Mucosa of rectum (tissue), 2 donors: ENCODE data around the gene ADAMTS17.

Experiments
- H3K27ac ChIP-seq, 2 donors: one replicate each; pipeline ENCODE4 v1.7.0; 2013; ENCODE audit warnings: inconsistent platforms in 2 of 2, low read depth in 2 of 2, low read length in 2 of 2
- H3K27me3 ChIP-seq, 2 donors: one replicate each; pipeline ENCODE4 v1.7.0; 2013; ENCODE audit warnings: low read length in 2 of 2; ENCODE audit not compliant: control insufficient read depth in 2 of 2, insufficient read depth in 2 of 2
- H3K36me3 ChIP-seq, 2 donors: one replicate each; pipeline ENCODE4 v1.7.0; 2013; ENCODE audit warnings: low read length in 2 of 2; ENCODE audit not compliant: control insufficient read depth in 2 of 2, insufficient read depth in 2 of 2
- H3K4me1 ChIP-seq, 2 donors: one replicate each; pipeline ENCODE4 v1.7.0; 2013; ENCODE audit warnings: low read length in 2 of 2, mild to moderate bottlenecking in 1 of 2; ENCODE audit not compliant: control insufficient read depth in 2 of 2, insufficient read depth in 2 of 2
- H3K4me3 ChIP-seq, 2 donors: one replicate each; pipeline ENCODE4 v1.7.0; 2013; ENCODE audit warnings: low read length in 2 of 2
- H3K9ac ChIP-seq, 2 donors: one replicate each; pipeline ENCODE4 v1.7.0; 2013; ENCODE audit warnings: low read length in 2 of 2, low read depth in 1 of 2, mild to moderate bottlenecking in 1 of 2
- H3K9me3 ChIP-seq, 2 donors: one replicate each; pipeline ENCODE4 v1.7.0; 2013; ENCODE audit warnings: low read length in 2 of 2; ENCODE audit not compliant: control insufficient read depth in 2 of 2
- donor health status: healthy.
- donor health status: Normal muscosa, but diverticular disease.

ADAMTS17 gene

DNA sequence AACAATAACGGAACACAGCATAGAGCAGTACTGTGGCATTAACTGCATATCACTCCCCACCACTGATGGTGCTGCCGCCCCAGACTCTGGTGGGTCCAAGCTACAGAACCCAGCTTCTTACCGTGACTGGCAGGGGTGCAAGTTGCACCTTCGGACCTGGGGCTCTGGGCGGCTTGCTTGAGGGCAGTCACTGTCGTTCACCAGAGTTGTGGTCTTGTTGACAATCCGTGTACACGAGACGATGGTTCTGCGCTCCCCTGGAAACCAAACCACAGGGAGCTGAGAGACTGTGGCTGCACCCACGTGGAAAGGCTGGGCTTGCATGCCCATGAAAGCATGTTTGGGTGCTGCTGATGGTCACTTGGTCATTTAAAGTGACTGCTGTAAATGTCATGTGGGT lies 293.0 kb downstream of the ADAMTS17 start:
- no peak overlapping the region for H3K9ac ChIP-seq
- no peaks in the 10 kb centered on the region for H3K9me3 ChIP-seq
- no peaks in the 10 kb centered on the region for H3K36me3 ChIP-seq
- no peak overlapping the region for H3K4me3 ChIP-seq
- H3K4me1 ChIP-seq = no peaks in the 10 kb centered on the region
- H3K27me3 ChIP-seq = no peaks in the 10 kb centered on the region
- H3K27ac ChIP-seq = no peak overlapping the region

DNA sequence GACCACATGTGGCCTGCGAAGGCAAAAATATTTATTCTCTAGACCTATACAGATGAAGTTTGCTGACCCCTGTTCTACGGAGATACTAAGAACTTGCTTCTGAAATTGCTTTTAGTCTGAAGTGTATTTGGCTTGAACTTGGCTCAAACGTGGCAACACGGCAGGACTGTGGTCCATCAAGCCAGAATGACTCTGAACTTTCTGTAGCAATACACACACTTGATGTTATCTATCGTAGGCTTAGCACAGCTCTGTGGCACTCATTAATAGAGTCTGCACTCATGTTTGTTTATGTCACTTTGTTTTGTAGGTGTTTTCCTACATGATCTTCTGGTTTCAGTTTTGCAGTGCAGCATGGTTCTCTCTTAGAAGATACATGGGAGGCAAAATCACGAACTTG lies 298.1 kb downstream of the ADAMTS17 start:
- Histone ChIP-seq H3K36me3 (no peaks in the 10 kb centered on the region), H3K9me3 (no peaks in the 10 kb centered on the region), H3K9ac (no peak overlapping the region), H3K27me3 (peaks cover 0 to 2% of the 10 kb centered on the region in 2 donors), H3K27ac (no peak overlapping the region), H3K4me3 (no peak overlapping the region), H3K4me1 (no peaks in the 10 kb centered on the region)

DNA sequence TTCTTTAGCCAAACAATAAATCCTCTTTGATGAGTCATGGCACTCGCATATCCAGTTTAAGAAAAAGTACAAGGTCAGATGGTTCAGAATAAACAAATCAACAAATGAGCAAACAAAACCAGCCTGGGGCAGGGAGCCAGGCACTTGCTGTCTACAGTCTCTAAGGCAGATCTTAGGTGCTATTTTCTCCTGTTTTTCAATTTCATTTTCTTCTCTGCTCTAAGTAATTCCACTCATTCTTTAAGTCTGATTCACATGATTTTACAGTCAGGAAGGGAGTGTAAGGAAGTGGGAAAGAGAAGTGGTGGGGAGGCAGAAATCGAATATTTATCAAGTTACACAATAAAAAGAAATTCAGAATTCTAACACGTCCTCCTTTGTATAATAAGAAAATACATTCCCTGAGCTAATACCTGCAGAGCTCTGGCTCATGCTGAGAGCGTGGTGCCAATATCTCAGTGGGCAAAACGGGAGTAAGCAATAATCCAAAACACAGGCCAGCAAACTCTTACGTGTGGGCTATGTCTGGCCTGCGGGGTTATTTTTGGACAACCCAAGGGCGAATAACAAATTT lies 298.6 kb downstream of the ADAMTS17 start:
- H3K36me3 ChIP-seq = no peaks in the 10 kb centered on the region
- H3K4me1 ChIP-seq = no peaks in the 10 kb centered on the region
- H3K9me3 ChIP-seq = no peaks in the 10 kb centered on the region
- H3K27ac ChIP-seq = no peak overlapping the region
- no peak overlapping the region for H3K9ac ChIP-seq
- peaks cover 0 to 2% of the 10 kb centered on the region in 2 donors for H3K27me3 ChIP-seq
- H3K4me3 ChIP-seq = no peak overlapping the region

DNA sequence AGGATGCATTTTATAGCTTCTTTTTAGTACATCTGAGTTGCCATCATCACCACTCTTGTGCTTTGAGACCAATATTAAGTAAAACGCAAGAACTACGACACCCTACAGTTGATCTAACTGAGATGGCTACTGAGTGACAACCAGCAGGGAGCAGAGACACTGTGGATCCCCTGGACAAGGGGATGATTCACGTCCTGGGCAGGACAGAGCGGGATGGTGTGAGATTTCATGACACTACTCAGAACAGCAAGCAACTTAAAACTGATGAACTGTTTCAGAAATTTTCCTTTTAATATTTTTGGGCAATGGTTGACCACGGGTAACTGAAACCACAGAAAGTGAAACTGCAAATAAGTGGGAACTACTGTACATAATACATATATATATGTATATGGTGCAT lies 299.2 kb downstream of the ADAMTS17 start:
- no peak overlapping the region for H3K27ac ChIP-seq
- no peak overlapping the region for H3K4me3 ChIP-seq
- H3K36me3 ChIP-seq = no peaks in the 10 kb centered on the region
- H3K9me3 ChIP-seq = no peaks in the 10 kb centered on the region
- H3K4me1 ChIP-seq = no peaks in the 10 kb centered on the region
- peaks cover 0 to 2% of the 10 kb centered on the region in 2 donors for H3K27me3 ChIP-seq
- H3K9ac ChIP-seq = no peak overlapping the region

DNA sequence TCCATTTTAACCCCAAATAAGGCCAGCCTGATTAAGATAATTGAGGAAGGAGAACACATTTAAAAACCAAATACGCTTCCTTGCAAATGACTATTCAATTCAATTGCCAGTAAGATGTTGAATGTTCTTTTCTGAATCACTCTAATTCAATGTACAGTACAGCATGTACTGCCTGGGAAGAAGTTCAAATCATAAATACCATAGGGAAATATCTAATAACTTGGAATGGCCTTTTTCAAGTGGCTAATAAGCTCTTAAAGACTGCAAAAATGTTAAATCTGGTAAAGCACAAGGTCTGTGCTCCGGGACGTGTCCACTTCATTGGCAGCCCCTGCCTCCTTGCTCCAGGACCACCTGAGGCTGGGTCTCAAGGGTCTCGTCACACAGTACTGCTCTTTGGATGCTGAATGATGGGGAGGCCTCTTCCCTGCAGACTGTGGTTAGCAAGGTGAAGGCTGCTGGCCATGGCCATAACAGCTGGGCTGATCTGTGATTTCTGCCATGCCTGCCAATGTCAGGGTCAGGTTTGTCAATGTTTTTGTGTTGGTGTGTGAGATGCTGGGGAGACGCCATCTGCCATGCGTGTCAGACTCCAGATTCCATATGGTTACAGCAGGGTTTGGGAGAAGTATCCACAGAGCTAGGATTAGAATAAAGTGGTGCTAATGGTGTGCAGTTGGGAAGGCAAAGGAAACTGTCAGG lies 300.5 kb downstream of the ADAMTS17 start:
- Histone ChIP-seq H3K36me3 (no peaks in the 10 kb centered on the region), H3K4me3 (no peak overlapping the region), H3K4me1 (no peaks in the 10 kb centered on the region), H3K9me3 (no peaks in the 10 kb centered on the region), H3K9ac (no peak overlapping the region), H3K27me3 (peaks cover 0 to 2% of the 10 kb centered on the region in 2 donors), H3K27ac (no peak overlapping the region)

DNA sequence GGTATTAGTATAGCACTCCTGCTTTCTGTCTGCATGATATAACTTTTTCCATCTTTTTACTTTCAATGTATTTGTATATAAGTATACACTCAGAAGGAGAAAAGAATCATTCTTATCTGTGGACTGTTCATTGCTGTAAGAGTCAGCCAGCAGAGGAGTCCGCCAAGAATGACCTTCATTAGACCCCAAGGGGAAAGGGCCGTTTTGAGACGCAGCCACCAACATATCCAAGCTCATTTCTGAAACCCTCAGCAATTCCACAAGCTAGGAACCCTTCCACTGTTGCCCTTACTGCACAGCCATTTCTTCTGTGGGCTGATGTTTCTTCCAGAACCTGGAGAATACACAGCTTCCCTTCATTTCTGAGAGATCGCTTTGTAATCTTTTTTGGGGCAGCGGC lies 301.8 kb downstream of the ADAMTS17 start:
- Histone ChIP-seq H3K36me3 (no peaks in the 10 kb centered on the region), H3K4me3 (no peak overlapping the region), H3K4me1 (no peaks in the 10 kb centered on the region), H3K9ac (no peak overlapping the region), H3K27me3 (peaks cover 0 to 2% of the 10 kb centered on the region in 2 donors), H3K9me3 (no peaks in the 10 kb centered on the region), H3K27ac (no peak overlapping the region)

DNA sequence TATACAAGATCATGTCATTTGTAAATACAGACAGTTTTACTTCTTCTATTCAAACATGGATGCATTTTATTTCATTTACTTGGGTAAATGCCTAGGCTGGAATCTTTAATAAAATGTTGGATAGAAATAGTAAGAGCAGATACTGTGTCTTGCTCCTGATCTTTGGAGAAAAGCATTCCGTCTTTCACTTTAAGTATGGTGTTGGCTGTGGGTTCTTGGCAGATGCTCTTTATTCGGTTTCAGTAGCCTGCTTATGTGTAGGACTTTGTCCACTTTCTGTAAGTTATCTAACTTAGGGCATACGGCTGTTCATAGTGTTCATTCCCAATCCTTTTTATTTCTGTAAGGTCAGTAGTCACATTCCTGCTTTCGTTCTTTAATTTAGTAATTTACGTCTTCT lies 303.0 kb downstream of the ADAMTS17 start:
- H3K36me3 ChIP-seq = no peaks in the 10 kb centered on the region
- no peak overlapping the region for H3K9ac ChIP-seq
- H3K4me3 ChIP-seq = no peak overlapping the region
- H3K27me3 ChIP-seq = peaks cover 0 to 2% of the 10 kb centered on the region in 2 donors
- H3K27ac ChIP-seq = no peak overlapping the region
- H3K9me3 ChIP-seq = no peaks in the 10 kb centered on the region
- H3K4me1 ChIP-seq = no peaks in the 10 kb centered on the region

DNA sequence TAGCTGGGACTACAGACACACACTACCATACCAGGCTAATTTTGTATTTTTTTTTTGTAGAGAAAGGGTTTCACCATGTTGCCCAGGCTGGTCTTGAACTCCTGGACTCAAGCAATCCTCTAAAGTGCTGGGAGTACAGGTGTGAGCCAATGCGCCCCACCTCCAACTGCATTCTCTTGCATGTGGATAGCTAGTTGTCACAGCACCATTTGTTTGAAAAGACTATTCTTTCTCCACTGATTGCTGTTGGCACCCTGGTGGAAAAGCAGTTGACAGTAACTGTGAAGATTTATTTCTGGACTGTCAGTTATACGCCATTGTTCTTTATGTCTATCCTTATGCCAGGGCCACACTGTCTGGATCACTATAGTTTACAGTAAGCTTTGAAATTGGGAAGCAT lies 303.9 kb downstream of the ADAMTS17 start:
- no peak overlapping the region for H3K9ac ChIP-seq
- H3K36me3 ChIP-seq = no peaks in the 10 kb centered on the region
- H3K27ac ChIP-seq = no peak overlapping the region
- H3K4me3 ChIP-seq = no peak overlapping the region
- no peaks in the 10 kb centered on the region for H3K9me3 ChIP-seq
- no peaks in the 10 kb centered on the region for H3K4me1 ChIP-seq
- H3K27me3 ChIP-seq = peaks cover 0 to 2% of the 10 kb centered on the region in 2 donors

DNA sequence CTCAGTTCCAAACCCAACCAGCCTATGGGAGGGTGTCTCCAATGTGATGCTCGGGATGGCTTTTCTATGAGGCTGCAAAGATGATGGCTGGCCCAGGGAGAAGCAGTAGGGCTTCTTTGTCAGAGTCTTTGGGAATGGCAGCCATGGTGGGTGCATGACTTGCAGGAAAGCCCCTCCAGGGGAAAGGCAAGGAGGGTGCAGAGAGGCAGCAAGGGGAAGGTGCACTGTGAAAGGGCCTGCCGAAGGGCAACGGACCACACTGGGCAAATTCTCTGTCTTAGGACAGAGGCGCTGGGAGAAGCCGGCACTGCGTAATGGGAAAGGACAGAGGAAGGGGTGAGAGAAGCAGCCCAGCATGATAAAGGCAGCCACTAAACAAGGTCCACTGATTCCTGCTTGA lies 305.8 kb downstream of the ADAMTS17 start:
- no peaks in the 10 kb centered on the region for H3K36me3 ChIP-seq
- no peak overlapping the region for H3K9ac ChIP-seq
- no peak overlapping the region for H3K27ac ChIP-seq
- H3K27me3 ChIP-seq = no peaks in the 10 kb centered on the region
- no peaks in the 10 kb centered on the region for H3K4me1 ChIP-seq
- H3K9me3 ChIP-seq = no peaks in the 10 kb centered on the region
- no peak overlapping the region for H3K4me3 ChIP-seq

DNA sequence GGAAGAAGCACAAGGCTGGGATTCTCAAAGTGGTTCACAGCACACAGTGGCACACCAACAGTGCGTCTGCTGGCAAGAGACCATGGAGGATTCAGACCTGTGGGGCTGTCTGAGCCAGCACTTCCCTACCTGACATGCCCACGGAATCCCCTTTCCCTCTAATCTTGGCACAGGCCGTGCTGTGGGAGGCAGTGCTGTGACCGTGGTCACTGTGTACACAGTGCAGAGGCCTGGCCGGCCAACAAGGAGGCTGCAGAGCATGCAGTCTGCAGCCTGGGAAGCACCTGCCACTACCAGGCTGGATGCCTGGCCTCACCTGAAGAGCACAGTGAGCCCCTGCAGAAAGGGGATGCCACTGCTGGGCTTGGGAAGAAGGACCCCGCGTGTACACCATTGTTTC lies 307.6 kb downstream of the ADAMTS17 start:
- H3K4me1 ChIP-seq = no peaks in the 10 kb centered on the region
- H3K36me3 ChIP-seq = no peaks in the 10 kb centered on the region
- no peak overlapping the region for H3K4me3 ChIP-seq
- no peak overlapping the region for H3K9ac ChIP-seq
- no peak overlapping the region for H3K27ac ChIP-seq
- H3K27me3 ChIP-seq = no peaks in the 10 kb centered on the region
- no peaks in the 10 kb centered on the region for H3K9me3 ChIP-seq
